Stimulated activated CD4-positive, alpha-beta T cell treated with anti-CD3 and anti-CD28 coated beads, Interleukin-15, amount 100 ng/mL, for 24 hours (primary cell): ENCODE data around the gene IMMP1L.
A peak's percentile ranks its signal among the peaks of the same experiment; 100 is the strongest.
"Not testable (repeated sequence)": the region's sequence is repeated elsewhere in the genome, so short reads cannot be mapped to it uniquely, and the experiment has no call there.

Experiments
- DNase-seq: peaks from one replicate; pipeline ENCODE4 v3.0.0-alpha.2; 2020

The IMMP1L gene, protein sequence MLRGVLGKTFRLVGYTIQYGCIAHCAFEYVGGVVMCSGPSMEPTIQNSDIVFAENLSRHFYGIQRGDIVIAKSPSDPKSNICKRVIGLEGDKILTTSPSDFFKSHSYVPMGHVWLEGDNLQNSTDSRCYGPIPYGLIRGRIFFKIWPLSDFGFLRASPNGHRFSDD

DNA sequence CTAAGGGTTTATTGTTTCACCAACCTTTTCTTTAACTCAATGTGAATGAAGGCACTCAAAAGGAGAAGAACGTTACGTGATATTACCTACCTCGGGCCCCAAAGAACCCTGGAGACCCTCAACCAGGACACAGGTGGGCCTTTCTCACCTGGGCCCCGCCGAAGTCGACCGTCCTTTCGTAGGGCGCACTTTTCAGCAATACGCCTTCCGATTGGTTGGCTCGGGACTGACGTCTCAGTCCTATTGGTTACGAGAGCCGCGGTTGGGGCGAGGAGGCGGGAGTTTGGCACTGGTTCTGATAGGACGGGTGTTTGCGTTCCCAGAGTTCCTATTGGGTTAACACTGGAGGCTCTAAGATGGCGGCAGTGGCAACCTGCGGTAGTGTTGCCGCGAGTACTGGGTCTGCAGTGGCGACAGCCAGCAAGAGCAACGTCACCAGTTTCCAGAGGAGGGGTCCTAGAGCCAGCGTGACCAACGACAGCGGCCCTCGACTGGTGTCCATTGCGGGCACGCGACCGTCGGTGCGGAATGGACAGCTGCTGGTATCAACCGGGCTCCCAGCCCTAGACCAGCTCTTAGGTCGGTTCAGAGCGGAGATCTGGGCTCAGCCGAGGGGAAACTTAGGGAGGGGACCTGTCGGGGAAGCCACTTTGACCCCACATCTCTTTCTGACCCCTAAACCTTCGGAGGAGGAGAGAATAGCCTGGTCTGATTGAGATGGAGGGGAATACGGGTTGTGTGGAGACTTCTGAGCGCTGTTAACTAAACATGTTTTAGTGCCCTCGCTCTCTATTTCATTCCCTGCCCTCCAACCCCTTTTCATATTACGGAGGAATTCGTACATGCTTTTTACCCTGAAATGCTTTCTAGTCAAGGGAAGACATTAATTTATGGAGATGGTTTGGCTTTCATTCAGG, at the start of gene IMMP1L, which contains the start of gene ELP4:
TSS of gene IMMP1L (minus strand) at position 194 of the 917 bp plus-strand sequence. CDS start 46,346 bp downstream, outside the sequence.
TSS of gene ELP4 (plus strand) at position 339 of the 917 bp plus-strand sequence. CDS start at position 357, 18 bp downstream.
- DNase-seq: peak; percentile 96

DNA sequence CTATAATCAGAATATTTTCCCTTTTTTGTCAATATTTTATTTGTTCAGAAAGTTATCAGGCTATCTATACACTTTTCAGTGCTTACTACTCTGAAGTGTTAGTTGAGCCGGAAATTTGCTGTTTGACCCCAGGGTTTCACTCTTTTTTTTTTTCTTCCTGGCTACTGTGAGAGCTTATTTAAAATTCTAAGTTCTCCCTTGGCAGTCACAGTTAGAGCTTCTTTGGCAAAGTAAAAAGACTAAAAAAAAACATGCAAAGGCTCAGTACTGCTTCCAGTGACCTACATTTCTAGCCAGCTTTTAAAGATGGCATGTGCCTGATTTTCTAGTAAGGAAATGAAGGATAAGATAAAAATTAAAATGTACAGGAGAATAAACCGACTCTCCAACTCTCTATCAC, 48.6 kb upstream of the IMMP1L start:
- DNase-seq: no peak

DNA sequence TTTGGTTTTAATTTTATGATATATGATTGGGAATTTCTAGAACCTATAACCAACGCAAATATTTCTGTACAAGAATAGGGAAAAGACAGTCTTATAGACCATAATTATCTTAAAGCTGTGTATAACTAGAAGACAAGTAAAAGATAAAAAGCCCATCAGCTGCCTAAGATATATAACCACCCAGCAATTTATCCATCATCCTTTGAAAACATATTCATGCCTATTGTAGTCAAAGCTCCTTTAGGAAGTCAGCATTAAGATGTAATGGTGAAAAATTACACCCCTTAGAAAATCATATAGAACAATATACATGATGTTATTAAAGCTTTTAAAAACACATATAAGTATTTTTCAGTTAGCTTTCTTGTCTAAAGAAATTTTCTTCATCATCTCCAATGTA, 46.5 kb upstream of the IMMP1L start:
- DNase-seq: no peak

DNA sequence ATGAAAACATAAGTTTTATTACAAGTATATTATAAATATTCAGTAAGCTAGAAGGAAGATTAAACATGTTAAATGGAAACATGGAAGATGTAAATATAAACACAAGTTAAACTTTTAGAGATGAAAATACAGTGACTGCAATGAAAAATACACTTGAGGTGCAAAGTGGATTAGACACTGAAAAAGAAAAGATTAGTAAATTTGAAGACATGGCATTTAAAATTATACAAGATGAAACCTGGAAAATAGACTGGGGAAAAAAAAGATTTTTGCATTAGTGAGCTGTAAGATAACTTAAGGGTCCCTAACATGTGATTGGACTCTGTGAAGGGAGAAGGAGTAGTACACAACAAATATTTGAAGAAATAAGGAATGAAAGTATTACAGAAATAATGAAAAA, 33.4 kb upstream of the IMMP1L start:
- no peak for DNase-seq

DNA sequence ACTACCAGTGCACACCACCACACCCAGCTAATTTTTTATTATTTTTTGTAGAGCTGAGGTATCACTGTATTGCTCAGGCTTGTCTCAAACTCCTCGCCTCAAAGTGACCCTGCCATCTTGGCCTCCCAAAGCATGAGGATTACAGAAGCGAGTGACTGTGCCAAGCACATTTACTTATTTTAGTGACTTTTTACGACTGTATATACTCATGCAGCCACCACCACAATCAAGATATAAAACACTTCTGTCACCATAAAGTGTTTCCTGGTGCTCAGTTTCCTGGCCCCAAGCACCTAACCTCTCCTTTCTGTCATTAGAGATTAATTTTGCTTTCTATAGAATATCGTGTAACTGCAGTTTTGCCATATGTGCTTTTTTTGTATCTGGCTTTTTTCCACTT, 26.1 kb upstream of the IMMP1L start:
- DNase-seq: no peak

DNA sequence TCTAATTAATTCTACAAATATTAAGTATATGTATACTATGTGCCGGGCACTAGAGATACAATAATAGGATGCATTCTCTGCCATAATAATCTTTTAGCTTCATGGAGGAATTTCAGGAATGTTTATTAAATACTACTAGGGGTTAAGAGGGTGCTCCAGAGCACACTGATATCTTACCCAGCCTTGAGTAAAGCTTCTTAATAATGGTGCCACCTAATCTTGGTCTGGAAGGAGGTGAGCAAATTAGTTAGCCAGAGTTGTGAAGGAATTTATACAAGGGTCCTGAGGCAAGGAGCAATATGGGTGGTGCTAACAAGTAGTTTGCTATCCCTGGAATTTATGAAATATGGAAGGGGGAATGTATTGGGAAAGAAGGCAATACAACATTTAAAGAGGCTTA, 21.9 kb upstream of the IMMP1L start:
- no peak for DNase-seq

DNA sequence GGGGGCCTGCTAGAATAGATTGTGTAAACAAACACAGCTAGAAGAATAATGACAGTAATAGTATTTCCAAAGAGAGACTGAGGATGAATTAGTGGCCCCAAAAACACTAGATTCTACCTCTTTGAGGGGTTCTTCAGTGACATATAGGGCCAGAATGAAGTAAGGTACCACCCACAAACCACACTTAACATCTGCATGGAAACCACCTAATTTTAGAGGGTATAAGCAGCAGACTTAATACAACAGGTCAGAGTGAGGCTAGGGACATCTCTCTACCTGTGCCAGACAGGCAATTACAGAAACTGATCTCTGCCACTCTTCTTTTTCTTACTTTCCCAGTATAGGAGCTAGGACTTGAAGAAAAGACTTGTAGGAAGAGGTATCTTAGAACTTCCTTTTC, 20.3 kb upstream of the IMMP1L start:
- DNase-seq: no peak

DNA sequence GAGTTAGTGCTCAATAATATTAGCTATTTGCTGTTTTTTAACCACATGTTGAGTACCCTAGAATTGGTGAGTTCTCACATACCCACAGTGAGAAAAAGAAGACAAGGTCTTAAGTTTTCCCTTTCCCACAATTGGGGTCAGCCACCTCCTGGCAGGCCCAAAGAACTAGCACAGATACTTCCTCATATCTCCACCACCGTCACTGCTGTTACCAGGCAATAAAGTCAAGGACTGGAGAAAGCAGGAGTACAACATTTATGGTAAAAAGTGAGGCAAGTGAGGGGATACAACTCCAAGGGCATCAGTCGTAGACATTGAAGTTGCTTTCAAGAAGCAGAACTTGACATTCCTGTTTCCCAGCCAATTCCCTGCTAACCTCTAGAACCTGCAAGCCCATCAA, 19.8 kb upstream of the IMMP1L start:
- DNase-seq: no peak

DNA sequence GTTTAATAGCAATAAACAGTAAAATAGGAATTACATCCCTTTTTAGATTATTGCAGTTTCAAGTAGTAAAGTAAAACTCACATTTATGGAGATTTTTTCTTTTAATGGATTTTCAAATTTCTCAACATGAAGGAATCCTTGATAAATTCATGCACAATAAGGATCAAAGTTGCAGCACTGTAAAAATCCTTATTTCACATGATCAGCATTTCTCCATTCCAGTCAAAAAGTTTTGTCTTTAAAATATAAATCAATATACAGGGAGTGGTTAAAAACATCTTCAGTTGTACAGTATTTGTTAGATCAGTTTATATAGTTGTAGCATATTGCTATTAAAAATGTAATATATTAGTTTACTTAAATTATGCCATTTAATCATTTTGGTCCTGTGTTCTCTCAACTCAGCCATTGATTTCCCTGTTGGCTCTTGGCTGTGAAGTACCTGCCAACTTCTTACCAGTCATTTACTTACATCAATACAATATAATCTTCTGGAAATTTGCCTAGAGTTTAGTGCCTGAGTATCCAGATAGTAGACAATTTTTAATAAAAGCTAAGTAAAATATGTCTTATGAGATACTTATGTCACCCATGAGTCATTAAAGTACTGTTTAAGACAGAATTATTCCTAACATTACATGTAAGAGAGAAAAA, 12.2 kb upstream of the IMMP1L start:
- DNase-seq: no peak

DNA sequence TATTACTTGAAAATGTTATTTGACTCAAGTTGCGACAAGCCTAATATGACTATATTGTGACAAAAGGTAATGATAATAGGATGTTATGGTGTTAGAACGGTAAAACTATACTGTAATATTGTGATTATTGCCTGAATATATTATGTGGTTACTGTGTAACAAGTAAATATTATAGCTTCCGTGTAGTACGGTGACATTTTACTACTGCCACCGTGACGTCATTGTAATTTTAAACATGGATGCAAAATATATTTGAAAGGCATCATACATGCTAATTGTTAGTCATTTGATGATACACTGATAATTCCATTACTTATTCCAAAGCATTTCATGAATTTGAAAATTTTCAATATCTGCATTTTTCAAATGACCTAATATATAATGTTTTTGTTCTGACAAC, 2.7 kb upstream of the IMMP1L start:
- no peak for DNase-seq

DNA sequence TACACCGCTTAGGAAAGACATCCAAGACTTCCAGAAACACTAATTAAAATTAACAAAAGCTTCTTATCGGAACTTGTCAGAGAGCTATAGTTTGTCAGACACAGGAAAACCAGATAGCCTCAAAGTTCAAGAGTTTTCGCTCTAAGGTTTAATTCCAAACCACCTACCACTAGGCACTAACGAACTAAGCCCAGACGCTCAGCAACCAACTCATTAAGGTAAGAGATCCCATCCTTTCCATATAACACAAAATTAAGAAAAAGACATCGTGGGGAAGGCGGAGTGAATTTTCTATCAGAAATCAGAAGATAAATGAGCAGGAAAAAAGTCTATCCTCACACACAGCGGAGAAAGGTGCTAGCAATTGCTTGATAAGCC, 382 bp downstream of the IMMP1L start:
- no peak for DNase-seq

DNA sequence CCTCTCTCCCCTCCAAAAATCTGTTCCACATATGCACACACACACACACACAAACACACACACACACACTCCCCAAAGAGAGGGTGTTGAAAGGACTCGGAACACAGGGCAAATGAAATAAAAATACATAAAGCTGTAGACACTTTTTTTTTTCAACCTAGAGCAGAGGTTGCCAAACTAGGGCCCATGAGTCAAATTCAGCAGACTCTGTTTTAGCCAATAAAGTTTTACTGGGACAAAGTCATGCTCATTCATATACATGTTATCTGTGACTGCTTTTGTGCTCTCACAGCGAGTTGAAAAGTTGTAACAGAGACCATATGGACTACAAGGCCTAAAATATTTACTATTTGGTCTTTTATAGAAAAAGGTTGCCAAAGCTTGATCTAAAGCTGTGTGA, 8.9 kb downstream of the IMMP1L start:
- DNase-seq: no peak

DNA sequence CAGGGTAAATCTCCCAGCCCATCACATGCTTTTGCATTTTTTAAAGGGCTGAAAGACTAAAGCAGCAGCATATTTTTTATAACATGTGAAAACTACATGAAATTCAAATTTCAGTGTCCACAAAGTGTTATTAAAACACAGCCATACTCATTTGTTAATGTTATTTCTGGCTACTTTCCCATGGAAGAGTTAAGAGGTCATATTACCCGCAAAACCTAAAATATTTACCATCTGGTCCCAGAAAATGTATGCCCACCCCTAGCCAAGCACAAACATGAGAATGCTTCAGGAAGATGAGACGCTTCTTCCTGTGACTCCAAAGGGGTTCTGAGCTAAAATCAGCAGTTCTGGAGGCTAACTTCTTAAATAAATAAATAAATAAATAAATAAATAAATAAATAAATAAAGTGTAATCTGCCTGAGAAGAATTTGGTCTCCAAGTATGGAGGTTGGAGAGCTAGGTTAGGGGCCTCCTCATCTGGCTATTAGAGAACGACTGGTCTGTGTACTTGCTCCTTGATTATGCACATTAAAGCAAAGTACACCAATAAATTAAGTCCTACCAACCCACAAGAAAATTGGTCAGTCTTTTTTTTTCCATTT, 9.7 kb downstream of the IMMP1L start:
- no peak for DNase-seq

DNA sequence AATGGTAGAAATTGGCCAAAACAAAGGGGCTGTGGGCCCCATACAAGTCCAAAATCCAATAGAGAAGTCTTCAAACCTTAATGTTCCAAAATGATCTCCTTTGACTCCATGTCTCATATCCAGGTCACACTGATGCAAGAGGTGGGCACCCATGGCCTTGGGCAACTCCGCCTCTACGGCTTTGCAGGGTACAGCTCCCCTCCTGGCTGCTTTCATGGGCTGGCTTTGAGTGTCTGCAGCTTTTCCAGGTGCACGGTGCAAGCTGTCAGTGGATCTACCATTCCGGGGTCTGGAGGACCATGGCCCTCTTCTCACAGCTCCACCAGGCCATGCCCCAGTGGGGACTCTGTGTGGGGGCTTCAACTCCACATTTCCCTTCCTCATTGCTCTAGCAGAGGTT, 15.7 kb downstream of the IMMP1L start:
- not testable (repeated sequence) for DNase-seq

DNA sequence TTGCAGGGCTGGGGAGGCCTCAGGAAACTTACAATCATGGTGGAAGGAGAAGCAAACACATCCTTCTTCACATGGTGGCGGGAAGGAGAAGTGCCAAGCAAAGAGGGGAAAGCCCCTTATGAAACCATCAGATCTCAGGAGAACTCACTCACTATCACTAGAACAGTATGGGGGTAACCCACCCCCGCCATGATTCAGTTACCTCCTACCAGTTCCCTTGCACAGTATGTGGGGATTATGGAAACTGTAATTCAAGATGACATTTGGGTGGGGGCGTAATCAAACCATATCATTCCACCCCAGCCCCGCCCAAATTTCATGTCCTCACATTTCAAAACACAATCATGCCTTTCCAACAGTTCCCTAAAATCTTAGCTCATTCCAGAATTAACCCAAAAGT, 16.2 kb downstream of the IMMP1L start:
- DNase-seq: peak; percentile 6

DNA sequence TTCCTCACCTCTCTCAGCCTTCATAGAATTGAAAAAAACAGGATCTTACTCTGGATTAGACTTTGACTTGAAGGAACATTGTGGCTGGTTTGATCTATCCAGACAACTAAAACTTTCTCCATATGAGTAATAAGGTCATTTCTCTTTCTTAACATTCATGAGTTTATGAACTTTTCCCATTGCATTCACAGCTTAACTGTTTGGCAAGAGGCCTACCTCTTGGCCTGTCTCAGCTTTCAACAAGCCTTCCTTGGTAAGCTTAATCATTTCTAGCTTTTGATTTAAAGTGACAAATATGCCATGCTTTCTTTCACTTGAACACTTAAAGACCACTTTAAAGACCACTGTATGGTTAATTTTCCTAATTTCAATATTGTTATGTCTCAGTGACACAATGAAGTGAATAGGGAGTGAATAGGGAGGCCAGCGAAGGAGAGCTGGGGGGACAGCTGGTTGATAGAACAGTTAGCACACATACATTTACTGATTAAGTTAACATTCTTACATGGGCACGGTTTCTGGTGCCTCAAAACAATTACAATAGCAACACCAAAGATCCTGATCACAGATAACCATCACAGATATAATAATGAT, 17.0 kb downstream of the IMMP1L start:
- DNase-seq: no peak

DNA sequence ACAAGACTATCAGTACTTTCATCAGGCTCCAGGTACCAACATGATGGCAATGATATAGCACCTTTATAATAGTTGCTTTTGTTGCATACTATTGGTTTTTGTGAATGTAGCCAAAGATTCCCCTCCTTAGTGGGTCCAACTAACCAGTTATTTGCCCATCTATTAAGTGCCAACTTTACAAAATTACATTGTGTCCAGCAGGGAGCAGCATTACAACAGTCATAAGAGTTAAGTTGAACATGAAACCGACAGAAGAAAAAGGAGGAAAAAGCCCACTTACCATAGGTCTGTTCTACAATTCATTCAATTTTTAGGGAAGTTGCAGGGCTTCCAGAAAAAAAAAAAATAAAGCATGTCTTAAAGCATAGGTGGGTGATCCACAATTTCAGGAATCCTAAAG, 21.6 kb downstream of the IMMP1L start:
- DNase-seq: no peak

DNA sequence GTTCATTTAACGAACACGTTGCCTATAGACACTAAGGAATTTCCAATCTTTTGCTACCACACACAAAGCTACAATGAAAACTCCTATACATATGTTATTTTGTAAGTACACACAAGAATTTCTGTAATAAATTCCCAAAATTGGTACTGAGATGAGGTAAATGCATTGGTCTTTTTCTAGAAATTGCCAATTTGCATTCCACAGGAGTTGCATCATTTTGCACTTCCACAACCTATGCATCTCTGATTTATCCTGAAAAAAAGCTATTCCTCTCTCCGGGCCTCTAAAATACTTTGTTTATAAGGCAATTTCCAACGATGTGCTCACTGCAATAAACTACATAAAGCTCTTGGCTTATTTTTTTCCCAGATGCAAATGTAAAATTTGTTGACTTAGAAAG, 24.9 kb downstream of the IMMP1L start:
- DNase-seq: no peak

DNA sequence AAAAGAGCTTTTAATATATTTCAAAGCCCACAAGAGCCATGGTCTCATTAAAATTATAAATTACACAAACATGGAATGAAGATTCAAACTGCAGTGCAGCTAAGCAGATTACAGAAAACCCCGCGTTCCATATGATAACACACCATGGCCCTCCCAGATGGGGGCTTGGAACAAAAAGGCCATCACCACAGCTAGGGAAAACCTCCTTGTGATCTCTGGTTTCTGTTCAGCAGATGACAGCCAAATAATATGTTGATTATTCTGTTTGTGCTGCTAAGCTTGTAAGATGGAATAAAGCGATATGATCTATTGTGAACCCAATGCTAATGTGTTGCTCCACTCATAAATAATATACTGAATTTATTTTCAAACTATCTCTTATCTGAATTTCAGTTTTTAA, 28.5 kb downstream of the IMMP1L start:
- no peak for DNase-seq

DNA sequence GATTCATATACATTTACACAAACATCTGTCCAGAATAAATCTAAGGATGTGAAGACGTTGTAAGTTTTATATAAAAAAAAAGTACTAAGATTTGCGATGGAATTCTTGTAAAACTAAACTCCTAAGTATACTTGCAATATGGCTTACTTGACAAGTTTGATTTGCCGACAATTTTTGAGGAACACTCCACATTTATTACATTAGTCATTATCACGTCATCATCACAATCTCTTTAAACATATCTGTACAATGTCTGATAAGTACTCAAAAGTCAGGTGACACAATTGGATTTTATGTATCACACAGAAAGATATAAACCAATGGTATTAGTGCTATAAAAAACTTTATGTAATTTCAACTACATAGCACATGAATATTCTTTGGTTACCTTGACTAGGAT, 30.4 kb downstream of the IMMP1L start:
- no peak for DNase-seq

DNA sequence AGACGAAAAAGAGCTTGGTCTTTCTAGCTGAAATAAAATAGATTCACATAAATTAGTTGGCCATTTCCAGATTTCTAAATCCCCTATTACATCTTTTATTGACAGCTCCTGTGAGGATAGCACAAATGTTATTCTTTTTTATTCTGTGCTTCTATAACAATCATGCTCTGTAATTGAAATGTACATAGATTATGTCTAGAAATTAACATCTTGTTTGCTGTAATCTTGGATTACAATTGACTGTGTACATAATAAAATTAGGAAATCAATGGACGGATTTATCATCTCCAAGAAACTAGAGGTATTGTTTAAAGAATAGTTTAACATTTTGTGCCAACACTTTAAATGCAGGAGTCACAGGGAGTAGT, 31.2 kb downstream of the IMMP1L start:
- DNase-seq: no peak

DNA sequence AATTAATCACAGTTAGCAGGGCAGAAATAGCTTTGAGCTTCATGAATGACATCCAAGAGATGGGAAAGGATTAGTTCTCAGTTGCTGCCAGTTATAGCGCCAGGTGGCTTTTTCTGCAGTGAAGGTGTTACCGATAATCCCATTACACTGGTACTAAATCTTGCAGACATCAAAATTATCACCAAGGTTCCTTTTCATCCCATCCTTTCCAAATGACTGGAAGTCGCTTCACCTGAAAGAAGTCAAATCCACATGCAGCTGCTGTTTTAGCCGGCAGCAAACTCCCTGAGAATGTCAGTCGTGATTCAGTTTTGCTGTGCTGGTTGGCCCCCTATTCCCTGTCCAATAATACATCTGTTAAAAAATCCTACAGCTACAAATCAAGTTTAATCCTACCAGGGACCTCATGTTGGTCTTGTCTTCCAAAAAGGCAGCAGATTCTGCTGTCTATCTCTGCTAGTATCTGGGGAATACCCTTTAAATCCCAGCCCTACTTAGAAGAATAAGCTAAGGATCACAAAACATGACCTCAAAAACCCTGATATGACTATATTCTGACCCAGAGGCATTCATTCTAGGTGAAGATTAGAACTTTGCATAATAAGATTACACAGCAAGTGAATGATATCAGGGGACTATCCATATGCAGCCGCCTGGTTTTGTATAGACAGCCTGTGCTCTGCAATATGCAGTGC, 31.7 kb downstream of the IMMP1L start:
- no peak for DNase-seq

DNA sequence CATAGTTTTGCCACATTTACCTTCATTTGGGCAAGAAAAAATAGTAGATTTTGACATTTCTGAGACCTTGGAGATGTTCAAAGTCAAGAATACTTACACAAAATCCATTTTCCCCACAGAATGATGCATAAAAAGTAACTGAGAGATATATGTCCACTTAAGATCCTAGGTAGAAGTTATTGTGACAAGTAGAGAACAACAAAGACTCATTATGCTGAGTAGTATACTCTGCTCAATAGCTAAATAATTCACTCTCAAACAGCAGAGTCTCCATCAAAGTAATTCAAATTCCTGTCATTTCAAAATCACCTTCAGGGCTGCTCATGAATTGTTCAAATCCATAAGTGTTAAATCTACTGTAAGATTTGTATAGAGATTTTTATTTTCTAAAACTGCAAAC, 35.3 kb downstream of the IMMP1L start:
- no peak for DNase-seq
